Measurements from ENCODE around the gene MSANTD1.

MSANTD1 gene

GRCh38 chr4:3267576-3268394 is 18.8 kb downstream of the MSANTD1 start:
- CTCF ChIA-PET = no interaction called here
- POLR2A ChIA-PET = interaction anchor here (0.6 kb wide), 1 partner anchor 32 kb away, joined by 3 read pairs; no protein-coding TSS in a partner anchor
- Histone ChIP-seq H3K27me3 (replicated peaks in 2 of 5; ENCODE audit: control insufficient read depth in 4 of 5, insufficient read depth in 5 of 5, low read length in 4 of 5) (peaks cover 0 to 3% (median 0%) of the 10 kb centered on the region in 5 experiments), H3K4me3 (ENCODE audit: control insufficient read depth in 1 of 7, extremely low read depth in 1 of 7, insufficient read depth in 4 of 7, low read depth in 2 of 7, low read length in 6 of 7) (no peak overlapping the region), H3K27ac (ENCODE audit: insufficient read depth in 1 of 2, low read depth in 1 of 2, low read length in 2 of 2, poor library complexity in 1 of 2, severe bottlenecking in 2 of 2) (no peak overlapping the region), H3K36me3 (ENCODE audit: control insufficient read depth in 4 of 4, insufficient read depth in 4 of 4, low read length in 3 of 4) (no peaks in the 10 kb centered on the region), H3K4me1 (ENCODE audit: control extremely low read depth in 1 of 4, control insufficient read depth in 4 of 4, insufficient read depth in 4 of 4, low read length in 3 of 4) (no peaks in the 10 kb centered on the region), H3K9me3 (ENCODE audit: control extremely low read depth in 1 of 5, control insufficient read depth in 4 of 5, insufficient read depth in 2 of 5, low read depth in 1 of 5, low read length in 4 of 5) (no peaks in the 10 kb centered on the region)
- no peak for DNase-seq
- 94% methylated on average over 16 of the region's 18 CpGs for WGBS (ENCODE audit: insufficient coverage)

DNA sequence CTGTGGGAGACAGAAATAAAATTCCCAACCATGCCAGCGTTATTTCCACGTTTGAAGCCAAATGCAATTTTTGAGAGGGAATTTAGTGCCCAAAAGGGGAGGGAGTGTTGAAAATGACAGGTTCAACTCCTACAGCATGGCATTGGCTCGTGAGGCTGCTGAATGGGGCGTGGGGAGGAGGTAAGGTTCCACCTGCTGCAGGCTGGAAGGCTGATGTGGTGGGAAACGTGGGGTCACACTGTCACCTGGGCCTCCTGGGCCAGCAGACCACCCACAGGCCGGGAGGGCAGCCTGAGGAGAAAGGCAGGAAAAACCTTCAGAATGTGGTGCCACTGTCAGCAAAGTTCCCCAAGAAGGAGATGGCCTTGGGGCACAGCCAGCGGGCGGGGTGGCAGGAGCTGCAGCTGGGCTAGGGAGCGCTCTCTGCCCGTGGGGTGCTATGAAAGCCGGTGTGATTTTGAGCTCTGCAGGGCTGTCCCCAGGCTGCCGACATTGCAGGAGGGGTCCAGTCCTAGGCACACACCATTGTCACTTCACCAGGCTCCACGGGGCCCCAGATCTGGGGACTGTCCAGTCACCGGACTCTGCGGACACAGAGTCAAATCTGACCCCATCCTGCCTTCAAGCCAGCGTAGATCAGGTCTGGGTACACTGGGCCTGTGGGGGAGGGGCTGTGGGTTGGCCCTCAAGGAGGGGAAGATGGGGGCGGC is 19.6 kb downstream of the MSANTD1 start:
- Histone ChIP-seq H3K9me3 (ENCODE audit: control extremely low read depth in 1 of 5, control insufficient read depth in 4 of 5, insufficient read depth in 2 of 5, low read depth in 1 of 5, low read length in 4 of 5) (no peaks in the 10 kb centered on the region), H3K27ac (ENCODE audit: insufficient read depth in 1 of 2, low read depth in 1 of 2, low read length in 2 of 2, poor library complexity in 1 of 2, severe bottlenecking in 2 of 2) (no peak overlapping the region), H3K27me3 (replicated peaks in 2 of 5; ENCODE audit: control insufficient read depth in 4 of 5, insufficient read depth in 5 of 5, low read length in 4 of 5) (no peaks in the 10 kb centered on the region), H3K4me3 (ENCODE audit: control insufficient read depth in 1 of 7, extremely low read depth in 1 of 7, insufficient read depth in 4 of 7, low read depth in 2 of 7, low read length in 6 of 7) (no peak overlapping the region), H3K4me1 (ENCODE audit: control extremely low read depth in 1 of 4, control insufficient read depth in 4 of 4, insufficient read depth in 4 of 4, low read length in 3 of 4) (no peaks in the 10 kb centered on the region), H3K36me3 (ENCODE audit: control insufficient read depth in 4 of 4, insufficient read depth in 4 of 4, low read length in 3 of 4) (no peaks in the 10 kb centered on the region)
- ChIA-PET CTCF (no interaction called here), POLR2A (no interaction called here)
- 96% methylated on average over 16 of the region's 17 CpGs for WGBS (ENCODE audit: insufficient coverage)
- DNase-seq = no peak

GRCh38 chr4:3269105-3269927 is 20.4 kb downstream of the MSANTD1 start:
- Histone ChIP-seq H3K4me3 (ENCODE audit: control insufficient read depth in 1 of 7, extremely low read depth in 1 of 7, insufficient read depth in 4 of 7, low read depth in 2 of 7, low read length in 6 of 7) (no peak overlapping the region), H3K27me3 (replicated peaks in 2 of 5; ENCODE audit: control insufficient read depth in 4 of 5, insufficient read depth in 5 of 5, low read length in 4 of 5) (no peaks in the 10 kb centered on the region), H3K36me3 (ENCODE audit: control insufficient read depth in 4 of 4, insufficient read depth in 4 of 4, low read length in 3 of 4) (no peaks in the 10 kb centered on the region), H3K4me1 (ENCODE audit: control extremely low read depth in 1 of 4, control insufficient read depth in 4 of 4, insufficient read depth in 4 of 4, low read length in 3 of 4) (no peaks in the 10 kb centered on the region), H3K9me3 (ENCODE audit: control extremely low read depth in 1 of 5, control insufficient read depth in 4 of 5, insufficient read depth in 2 of 5, low read depth in 1 of 5, low read length in 4 of 5) (peaks cover 0 to 2% (median 0%) of the 10 kb centered on the region in 5 experiments), H3K27ac (ENCODE audit: insufficient read depth in 1 of 2, low read depth in 1 of 2, low read length in 2 of 2, poor library complexity in 1 of 2, severe bottlenecking in 2 of 2) (no peak overlapping the region)
- ChIA-PET CTCF (no interaction called here), POLR2A (no interaction called here)
- no peak for DNase-seq
- 96% methylated on average over 23 of the region's 25 CpGs for WGBS (ENCODE audit: insufficient coverage)

- ChIA-PET POLR2A (no interaction called here), CTCF (no interaction called here)
- no peaks in the 10 kb centered on the region for H3K36me3 ChIP-seq (ENCODE audit: control insufficient read depth in 4 of 4, insufficient read depth in 4 of 4, low read length in 3 of 4)
- H3K4me3 ChIP-seq (ENCODE audit: control insufficient read depth in 1 of 7, extremely low read depth in 1 of 7, insufficient read depth in 4 of 7, low read depth in 2 of 7, low read length in 6 of 7) = no peak overlapping the region
- no peaks in the 10 kb centered on the region for H3K27me3 ChIP-seq (replicated peaks in 2 of 5; ENCODE audit: control insufficient read depth in 4 of 5, insufficient read depth in 5 of 5, low read length in 4 of 5)
- no peak overlapping the region for H3K27ac ChIP-seq (ENCODE audit: insufficient read depth in 1 of 2, low read depth in 1 of 2, low read length in 2 of 2, poor library complexity in 1 of 2, severe bottlenecking in 2 of 2)
- H3K9me3 ChIP-seq (ENCODE audit: control extremely low read depth in 1 of 5, control insufficient read depth in 4 of 5, insufficient read depth in 2 of 5, low read depth in 1 of 5, low read length in 4 of 5) = peaks cover 0 to 2% (median 0%) of the 10 kb centered on the region in 5 experiments
- 92% methylated on average over 12 of the region's 17 CpGs for WGBS (ENCODE audit: insufficient coverage)
- no peak for DNase-seq
- H3K4me1 ChIP-seq (ENCODE audit: control extremely low read depth in 1 of 4, control insufficient read depth in 4 of 4, insufficient read depth in 4 of 4, low read length in 3 of 4) = no peaks in the 10 kb centered on the region
Measured at GRCh38 chr4:3269991-3270611, 21.1 kb downstream of the MSANTD1 start.

DNA sequence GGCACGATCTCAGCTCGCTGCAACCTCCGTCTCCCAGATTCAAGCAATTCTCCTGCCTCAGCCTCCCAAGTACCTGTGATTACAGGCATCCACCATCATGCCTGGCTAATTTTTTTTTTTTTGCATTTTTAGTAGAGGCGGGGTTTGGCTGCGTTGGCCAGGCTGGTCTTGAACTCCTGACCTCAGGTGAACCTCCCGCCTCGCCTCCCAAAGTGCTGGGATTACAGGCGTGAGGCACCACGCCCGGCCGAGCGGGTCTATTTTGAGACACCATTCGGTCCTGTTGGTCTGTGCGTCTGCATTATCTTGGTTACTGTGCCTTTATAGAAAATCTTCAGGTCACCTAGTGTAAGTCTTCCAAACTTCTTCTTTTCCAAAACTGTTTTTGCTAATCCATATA is 22.2 kb downstream of the MSANTD1 start:
- WGBS (ENCODE audit: insufficient coverage) = 96% methylated on average over 14 of the region's 14 CpGs
- no peak overlapping the region for H3K27ac ChIP-seq (ENCODE audit: insufficient read depth in 1 of 2, low read depth in 1 of 2, low read length in 2 of 2, poor library complexity in 1 of 2, severe bottlenecking in 2 of 2)
- no peak for DNase-seq
- CTCF ChIA-PET = no interaction called here
- POLR2A ChIA-PET = interaction anchor here (0.6 kb wide), 1 partner anchor 77 kb away, joined by 3 read pairs; no protein-coding TSS in a partner anchor
- H3K4me1 ChIP-seq (ENCODE audit: control extremely low read depth in 1 of 4, control insufficient read depth in 4 of 4, insufficient read depth in 4 of 4, low read length in 3 of 4) = no peaks in the 10 kb centered on the region
- peaks cover 0 to 2% (median 0%) of the 10 kb centered on the region in 5 experiments for H3K9me3 ChIP-seq (ENCODE audit: control extremely low read depth in 1 of 5, control insufficient read depth in 4 of 5, insufficient read depth in 2 of 5, low read depth in 1 of 5, low read length in 4 of 5)
- no peaks in the 10 kb centered on the region for H3K27me3 ChIP-seq (replicated peaks in 2 of 5; ENCODE audit: control insufficient read depth in 4 of 5, insufficient read depth in 5 of 5, low read length in 4 of 5)
- H3K4me3 ChIP-seq (ENCODE audit: control insufficient read depth in 1 of 7, extremely low read depth in 1 of 7, insufficient read depth in 4 of 7, low read depth in 2 of 7, low read length in 6 of 7) = no peak overlapping the region
- H3K36me3 ChIP-seq (ENCODE audit: control insufficient read depth in 4 of 4, insufficient read depth in 4 of 4, low read length in 3 of 4) = no peaks in the 10 kb centered on the region

DNA sequence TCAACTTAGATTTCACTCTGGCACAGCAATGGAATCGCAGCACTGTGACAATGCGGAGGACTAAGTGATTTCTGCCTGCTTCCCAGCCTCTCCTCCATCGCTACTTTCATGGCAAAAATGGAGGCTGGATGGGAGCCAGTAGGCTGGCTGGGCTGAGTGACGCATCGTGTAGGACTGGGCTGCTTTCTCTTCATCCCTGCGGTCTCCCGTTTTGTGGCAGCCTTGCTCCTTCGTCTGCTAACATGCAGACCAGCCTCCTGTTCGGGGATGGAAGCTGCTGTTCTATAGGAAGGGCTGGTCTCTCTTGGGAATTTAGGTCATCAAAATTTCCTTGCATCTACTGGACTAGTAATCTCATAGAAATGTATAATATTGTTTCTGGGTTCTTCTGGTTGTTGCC is 28.0 kb downstream of the MSANTD1 start:
- peaks cover 2 to 8% (median 6%) of the 10 kb centered on the region in 5 experiments for H3K9me3 ChIP-seq (ENCODE audit: control extremely low read depth in 1 of 5, control insufficient read depth in 4 of 5, insufficient read depth in 2 of 5, low read depth in 1 of 5, low read length in 4 of 5)
- H3K4me3 ChIP-seq (ENCODE audit: control insufficient read depth in 1 of 7, extremely low read depth in 1 of 7, insufficient read depth in 4 of 7, low read depth in 2 of 7, low read length in 6 of 7) = no peak overlapping the region
- no peak for DNase-seq
- no peaks in the 10 kb centered on the region for H3K4me1 ChIP-seq (ENCODE audit: control extremely low read depth in 1 of 4, control insufficient read depth in 4 of 4, insufficient read depth in 4 of 4, low read length in 3 of 4)
- ChIA-PET POLR2A (interaction anchor here (0.6 kb wide), 1 partner anchor 99 kb away, joined by 3 read pairs; no protein-coding TSS in a partner anchor), CTCF (interaction anchor here (1.3 kb wide), 1 partner anchor 14 kb away, joined by 4 read pairs; no protein-coding TSS in a partner anchor)
- no peak overlapping the region for H3K27ac ChIP-seq (ENCODE audit: insufficient read depth in 1 of 2, low read depth in 1 of 2, low read length in 2 of 2, poor library complexity in 1 of 2, severe bottlenecking in 2 of 2)
- no peaks in the 10 kb centered on the region for H3K36me3 ChIP-seq (ENCODE audit: control insufficient read depth in 4 of 4, insufficient read depth in 4 of 4, low read length in 3 of 4)
- WGBS (ENCODE audit: insufficient coverage) = 98% methylated on average over 6 of the region's 9 CpGs
- no peaks in the 10 kb centered on the region for H3K27me3 ChIP-seq (replicated peaks in 2 of 5; ENCODE audit: control insufficient read depth in 4 of 5, insufficient read depth in 5 of 5, low read length in 4 of 5)

All from common myeloid progenitor, CD34-positive (primary cell).